Keratinocyte (primary cell): ENCODE data around the gene AUNIP.

Experiments
- CTCF ChIP-seq, 3 experiments: IDR thresholded peaks in 1 of 3; conservative IDR thresholded peaks in 1 of 3; optimal IDR thresholded peaks in 1 of 3; 2 replicates in 2 of 3; 3 replicates in 1 of 3; pipeline versions ENCODE3 to v1.5.1; 2011; ENCODE audit warnings: low read length in 3 of 3, mild to moderate bottlenecking in 3 of 3, moderate library complexity in 2 of 3, control low read depth in 1 of 3, inconsistent platforms in 1 of 3; ENCODE audit not compliant: insufficient read depth in 2 of 3; ENCODE audit errors: extremely low read depth in 1 of 3
- EZH2 ChIP-seq: IDR thresholded peaks from one replicate; pipeline ENCODE4 v1.6.1; 2012; ENCODE audit warnings: inconsistent platforms, mild to moderate bottlenecking, low read length, moderate library complexity

- no peak for TF ChIP-seq CTCF (optimal IDR thresholded peaks at IDR 0.05 in 1 of 3, IDR thresholded peaks at IDR 0.05 in 1 of 3, conservative IDR thresholded peaks at IDR 0.05 in 1 of 3; ENCODE audit: extremely low read depth in 1 of 3, insufficient read depth in 2 of 3, low read length in 3 of 3)
- no peak for TF ChIP-seq EZH2
Observed at GRCh38 chr1:25866288-25866687, 7.0 kb upstream of the AUNIP start.
